Fibroblast of skin of left quadriceps (primary cell): ENCODE results near the gene PLA2G12A.

Source experiments
- DNase-seq, 2 experiments: peaks; one replicate each; pipeline ENCODE4 v3.0.0-alpha.2; 2013; ENCODE audit warnings: low read depth in 2 of 2

The PLA2G12A gene

DNA sequence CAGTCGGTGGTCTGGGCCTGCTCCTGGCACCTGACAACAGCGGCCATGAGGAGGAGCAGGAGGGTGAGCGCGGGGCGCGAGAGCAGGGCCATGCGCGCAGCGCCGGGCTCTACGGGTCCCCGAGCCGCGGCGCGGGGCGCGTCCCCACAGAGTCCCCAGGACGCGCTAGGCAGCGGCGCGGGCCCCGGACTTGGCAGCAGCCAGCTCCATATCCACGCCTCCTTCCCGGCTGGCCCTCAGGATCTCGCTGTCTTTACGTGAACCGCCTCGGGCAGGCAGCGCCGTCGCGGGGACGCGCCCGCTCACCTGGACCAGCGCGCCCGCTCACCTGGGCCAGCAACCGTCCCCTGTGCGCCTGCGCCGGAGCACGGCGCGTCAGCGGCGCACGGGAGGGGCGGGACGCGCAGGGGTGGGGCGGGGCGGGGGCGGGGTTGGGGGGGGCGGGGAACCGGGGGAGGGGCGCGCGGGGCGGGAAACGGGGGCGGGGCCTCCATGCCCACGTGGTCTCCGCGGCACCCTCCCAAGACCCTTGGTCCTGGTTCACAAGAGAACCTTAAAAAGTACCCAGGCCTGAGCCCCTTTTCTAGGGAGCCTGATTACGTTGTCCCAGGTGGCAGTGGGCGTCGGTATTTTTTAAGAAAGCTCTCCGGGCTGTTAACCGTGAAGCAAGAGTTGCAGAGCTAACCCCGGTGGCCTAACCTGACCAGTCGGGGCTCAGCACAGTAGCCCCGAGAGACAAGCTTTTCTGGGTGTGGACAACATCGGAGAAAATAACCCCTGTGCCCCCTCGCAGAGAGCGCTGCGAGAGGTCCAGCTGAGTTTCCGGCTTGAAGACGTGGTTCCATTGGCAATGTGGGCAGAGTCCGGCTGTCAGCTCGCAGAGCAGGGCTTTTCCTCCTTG is at the start of gene PLA2G12A:
Gene PLA2G12A (minus strand): TSS at position 353 of the 901 bp plus-strand sequence. CDS start 261 bp downstream, at position 92.
- DNase-seq: peak; percentile 14 to 18

- DNase-seq: no peak
These were observed 35.0 kb upstream of the PLA2G12A start for GRCh38 chr4:109764789-109765402.

DNA sequence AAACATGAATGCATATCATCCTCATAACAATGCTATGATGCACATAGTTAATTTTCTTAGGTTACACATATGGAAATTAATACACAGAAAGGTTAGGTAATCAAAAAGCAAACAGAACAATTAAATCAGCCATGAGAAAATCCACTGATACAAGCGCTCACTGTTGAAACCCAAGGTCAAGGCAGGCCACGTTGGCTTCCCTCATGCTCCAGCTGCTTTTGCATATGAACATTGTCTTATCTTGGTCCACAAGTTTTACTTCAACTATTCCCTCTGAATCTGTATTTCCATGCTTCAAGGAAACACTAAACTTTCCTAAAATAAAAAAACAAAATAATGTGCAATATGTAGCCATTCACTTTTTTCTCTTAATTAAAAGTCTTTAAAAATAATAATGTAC is 34.5 kb upstream of the PLA2G12A start:
- DNase-seq: no peak

- DNase-seq: no peak
These were observed 30.8 kb upstream of the PLA2G12A start for GRCh38 chr4:109760682-109761081.

DNA sequence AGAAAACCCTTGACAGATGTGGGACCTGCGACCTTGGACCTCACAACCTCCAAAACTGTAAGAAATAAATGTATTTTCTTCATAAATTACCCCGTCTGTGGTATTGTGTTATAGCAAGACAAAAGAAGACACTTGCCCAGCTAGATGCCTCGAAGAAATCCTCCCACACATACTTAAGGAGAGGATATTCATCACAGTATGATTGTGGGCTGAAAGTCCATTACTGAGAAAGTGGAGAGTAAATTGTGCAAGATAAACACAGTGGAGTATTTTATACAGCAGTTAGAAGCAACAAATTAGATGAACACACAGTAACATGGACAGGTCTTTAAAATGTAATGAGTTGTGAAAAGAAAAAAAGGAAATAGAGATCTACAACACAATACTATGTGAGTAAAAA is 25.8 kb upstream of the PLA2G12A start:
- no peak for DNase-seq

DNA sequence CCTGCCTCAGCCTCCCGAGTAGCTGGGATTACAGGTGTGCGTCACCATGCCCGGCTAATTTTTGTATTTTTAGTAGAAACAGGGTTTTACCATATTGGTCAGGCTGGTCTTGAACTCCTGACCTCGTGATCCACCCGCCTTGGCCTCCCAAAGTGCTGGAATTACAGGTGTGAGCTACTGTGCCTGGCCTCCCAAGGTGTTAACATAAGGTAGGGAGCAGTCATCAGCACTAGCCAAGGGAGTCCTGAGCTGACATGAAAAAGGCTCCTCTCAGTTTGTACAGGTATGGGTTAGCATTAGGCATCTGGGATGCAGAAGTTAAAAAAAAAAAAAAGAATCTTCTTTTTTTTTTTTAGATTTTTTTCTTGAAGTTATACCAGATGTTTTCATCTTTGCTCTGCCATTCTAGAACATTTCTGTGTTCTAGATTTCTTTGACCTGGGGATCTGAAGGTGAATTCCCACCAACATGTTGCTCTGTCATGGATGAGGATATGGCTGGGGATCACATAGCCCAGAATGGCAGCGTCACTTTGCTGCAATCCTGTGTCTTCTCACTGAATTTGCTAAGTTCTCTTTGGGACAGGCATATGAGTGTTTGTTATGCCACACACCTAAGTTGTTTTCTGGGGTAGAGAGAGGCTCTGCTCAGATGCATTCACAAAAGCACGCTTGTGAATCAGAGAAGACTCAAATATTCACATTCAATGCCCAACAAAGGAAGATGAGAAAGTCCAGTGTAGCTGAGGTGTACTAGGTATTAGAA is 24.4 kb upstream of the PLA2G12A start:
- no peak for DNase-seq

DNA sequence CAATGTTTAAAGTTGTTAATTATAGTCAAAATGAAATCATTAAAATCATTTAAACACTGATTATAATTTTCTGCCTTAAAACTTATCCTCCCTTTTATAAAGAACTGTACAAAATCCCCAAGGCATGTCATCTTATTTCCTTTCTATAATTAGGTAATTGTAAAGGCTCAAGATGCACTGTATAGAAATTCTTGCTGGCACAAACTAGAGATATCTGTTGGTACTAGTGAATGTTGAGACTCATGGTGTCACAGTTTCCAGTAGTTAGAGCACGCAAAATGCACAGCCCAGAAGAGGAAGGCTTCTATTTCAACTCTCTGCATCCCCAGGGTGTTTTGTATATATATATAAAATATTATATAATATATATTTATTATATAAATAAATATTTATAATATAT is 22.7 kb upstream of the PLA2G12A start:
- DNase-seq: no peak

DNA sequence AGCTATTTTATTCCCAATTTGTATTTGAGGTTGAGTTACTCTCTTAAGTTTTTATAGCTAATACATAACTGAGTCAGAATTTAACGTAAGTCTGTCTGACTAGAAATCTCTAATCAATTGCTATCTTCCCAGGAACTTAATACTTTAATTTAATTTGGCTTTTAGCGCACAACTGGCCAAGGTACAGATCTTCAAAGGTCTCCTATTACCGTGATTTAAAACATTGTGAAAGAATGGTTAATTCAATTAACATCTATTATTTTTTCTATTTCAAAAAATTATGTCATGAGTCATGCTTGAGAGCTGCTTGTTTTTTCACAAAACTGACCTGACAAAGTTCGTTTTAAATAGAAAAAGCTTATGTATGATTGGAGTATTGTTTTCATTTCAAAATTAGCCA is 22.0 kb upstream of the PLA2G12A start:
- DNase-seq: no peak

DNA sequence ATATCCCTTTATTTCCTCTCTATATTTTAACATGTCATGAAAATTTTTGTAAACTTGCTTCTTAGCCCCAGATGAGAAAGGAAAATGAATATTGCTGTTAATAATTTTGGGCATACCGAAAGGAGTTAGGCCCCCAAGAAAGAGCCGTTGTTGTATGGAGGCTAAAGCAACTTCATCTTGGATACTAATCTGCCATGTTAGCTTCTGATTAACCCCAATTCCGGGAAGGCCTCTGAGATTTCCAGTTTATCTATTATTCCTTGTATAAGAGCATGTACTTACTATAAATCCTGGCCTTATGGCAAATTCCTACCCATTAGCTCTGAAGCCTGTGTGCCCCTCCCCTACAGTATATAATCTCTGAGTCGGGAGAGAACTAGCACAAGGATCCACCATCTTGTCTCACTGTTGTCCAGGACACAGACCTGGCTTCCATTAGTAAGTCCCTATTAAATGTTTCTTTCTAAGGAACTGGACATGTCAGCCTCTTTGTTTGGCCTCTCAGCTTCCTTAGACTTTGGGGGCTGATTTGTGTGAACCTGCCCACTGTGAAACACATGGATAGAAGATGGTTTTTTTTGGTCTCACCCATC is 20.9 kb upstream of the PLA2G12A start:
- DNase-seq: no peak

DNA sequence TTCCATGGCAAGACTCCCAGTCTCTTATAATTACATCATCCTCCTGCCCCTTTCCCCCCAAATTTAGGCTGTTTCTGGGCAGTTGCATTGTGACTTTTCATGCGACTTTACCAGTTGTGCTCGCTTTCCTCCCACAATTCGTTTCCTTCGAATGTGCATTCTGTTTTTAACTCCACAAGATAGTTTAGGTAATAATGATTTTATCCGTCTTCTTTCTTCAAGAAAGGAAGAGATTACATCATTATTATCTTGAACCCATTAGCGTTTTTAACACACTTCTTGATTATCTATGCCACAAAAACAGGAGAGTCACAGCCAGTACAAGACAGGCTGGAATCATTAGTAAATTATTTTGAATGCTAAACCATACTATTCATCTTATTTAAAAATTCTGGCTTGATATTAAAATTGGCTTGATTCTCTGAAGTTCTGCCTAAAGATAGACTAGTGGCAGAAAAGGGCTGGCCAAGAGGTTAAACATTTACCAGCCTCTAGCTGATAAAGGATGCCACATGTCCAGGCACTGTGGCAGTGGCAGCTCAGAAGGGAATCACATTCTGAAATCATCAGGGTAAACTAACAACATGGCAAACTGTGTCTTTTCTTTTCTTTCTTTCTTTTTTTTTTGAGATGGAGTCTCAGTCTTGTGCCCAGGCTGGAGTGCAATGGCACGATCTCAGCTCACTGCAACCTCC is 19.7 kb upstream of the PLA2G12A start:
- DNase-seq: no peak

GRCh38 chr4:109748114-109748513 is 18.2 kb upstream of the PLA2G12A start:
- no peak for DNase-seq

DNA sequence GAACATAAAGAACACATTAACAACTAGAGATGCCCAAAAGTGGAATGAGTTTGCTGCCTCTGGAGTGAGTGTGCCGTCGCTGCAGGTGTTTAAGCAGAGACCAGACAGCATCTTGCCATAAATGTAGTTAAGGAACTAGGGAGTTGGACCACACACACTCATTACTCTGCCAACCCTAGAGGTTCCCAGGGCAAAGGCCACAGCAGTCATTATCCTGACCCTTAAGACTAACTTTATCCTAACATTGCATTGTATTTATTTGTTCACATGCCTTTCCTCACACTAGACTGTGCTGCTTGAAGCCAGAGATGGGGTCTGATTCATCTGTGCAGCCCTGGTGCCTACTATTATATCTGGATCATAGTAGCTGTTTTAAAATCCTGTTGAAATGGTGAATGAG is 16.9 kb upstream of the PLA2G12A start:
- DNase-seq: no peak

DNA sequence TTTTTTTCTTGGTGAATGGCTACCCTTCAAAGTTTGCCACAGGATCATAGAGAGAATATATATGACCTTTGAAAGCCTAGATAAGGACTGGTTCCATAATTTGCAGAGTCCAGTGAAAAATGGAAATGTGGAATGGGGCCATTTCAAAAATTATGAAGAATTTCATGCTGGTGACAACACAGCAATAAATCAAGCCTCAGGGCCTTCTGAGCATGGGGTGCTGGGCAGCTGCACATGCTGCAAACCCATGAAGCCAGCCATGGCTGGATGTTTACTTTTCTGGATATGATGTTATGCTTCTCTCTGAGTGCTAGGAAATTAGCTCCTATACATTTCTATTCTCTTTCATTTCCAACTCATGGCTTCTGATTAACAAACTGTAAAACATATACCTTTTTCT is 16.0 kb upstream of the PLA2G12A start:
- DNase-seq: no peak

GRCh38 chr4:109739547-109739946 is 9.7 kb upstream of the PLA2G12A start:
- no peak for DNase-seq

- no peak for DNase-seq
These were observed 8.4 kb upstream of the PLA2G12A start for GRCh38 chr4:109738104-109738872.

DNA sequence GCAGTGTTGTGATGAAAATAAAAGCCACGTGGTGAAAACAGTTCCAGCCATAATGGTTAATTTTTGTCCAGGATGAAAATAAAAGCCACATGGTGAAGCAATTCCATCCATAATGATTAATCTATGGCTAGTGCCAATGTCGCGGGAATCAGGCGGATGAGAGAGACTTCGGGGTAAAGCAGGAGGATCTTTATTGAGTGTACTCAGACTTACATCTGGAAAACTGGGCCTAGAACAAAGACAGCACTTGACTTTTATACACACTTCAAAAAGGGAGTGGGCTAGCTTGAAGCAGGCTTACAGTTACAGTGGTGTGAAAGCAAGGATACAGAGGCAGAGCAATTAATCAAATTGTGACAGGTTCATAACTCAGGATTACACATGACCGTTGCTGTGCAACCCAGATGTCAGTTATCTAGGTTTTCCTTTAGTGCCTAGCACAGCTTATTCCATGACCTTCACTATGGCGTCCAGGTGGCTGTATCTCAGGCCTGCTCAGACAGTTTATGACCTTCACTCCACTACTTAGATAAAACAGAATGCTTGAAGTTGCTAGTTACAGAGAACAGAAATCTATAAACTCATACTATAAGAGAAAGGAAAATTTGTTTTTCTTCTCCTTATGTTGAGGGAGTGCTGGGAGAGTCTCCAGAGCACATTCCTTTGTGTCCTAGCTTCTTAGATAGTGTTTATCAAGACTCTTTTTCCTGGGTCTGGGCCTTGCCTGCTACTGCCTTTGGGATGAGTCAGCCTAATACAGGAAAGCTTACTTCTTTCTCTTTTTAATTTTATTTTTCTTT is 5.9 kb upstream of the PLA2G12A start:
- no peak for DNase-seq

DNA sequence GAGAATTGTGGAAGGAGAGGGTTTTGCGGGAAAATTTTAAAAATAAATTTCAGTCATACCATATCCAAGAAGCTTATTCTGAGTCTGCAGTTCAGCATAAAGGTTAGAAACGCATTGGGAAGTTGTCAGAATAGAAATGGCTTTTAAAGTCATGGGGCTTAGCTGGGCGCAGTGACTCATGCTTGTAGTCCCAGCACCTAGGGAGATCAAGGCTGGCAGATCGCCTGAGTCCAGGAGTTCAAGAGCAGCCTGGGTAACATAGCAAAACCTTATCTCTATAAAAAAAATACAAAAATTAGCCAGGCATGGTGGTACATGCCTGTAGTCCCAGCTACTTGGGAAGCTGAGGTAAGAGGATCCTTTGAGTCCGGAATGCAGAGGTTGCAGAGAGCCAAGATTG is 3.9 kb upstream of the PLA2G12A start:
- no peak for DNase-seq

DNA sequence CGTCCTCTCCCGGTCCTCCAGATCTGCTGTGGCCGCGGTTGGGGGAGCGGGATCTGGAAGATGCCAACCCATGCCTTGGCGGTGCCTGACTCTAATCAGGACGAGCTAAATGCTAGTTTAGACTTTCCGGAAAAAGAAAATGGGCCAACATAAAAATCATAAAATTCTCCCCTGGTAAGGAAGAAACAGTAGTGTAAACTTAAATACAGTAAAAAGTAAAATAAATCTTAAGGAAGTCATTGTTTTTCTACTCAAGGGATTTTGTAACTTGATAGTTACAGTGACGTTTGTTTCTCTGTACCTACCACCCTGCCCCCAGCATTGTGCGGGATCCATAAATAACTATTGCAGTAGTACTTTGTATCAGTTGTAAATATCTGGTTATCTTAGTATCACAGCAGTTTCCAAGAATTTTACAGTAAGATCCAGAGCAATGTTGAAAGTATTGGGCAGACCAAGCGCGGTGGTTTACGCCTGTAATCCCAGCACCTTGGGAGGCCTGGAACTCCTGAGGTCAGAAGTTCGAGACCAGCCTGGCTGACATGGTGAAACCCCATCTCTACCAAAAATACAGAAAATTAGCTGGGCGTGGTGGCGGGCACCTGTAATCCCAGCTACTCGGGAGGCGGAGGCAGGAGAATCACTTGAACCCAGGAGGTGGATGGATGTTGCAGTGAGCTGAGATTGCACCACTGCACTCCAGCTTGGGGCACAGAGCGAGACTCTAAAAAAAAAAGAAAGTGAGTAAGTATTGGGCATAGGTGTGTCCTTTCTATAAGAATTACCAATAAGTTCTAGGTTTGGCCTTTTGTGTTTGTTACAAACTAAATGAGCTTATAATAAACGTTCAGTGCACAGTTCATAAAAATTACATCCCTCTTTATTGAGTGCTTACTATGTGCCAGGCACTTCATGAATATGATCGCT is 1.0 kb upstream of the PLA2G12A start:
- DNase-seq: peak in 1 of 2 experiments; percentile 3
